Activated CD8-positive, alpha-beta T cell treated with anti-CD3 and anti-CD28 coated beads for 36 hours (primary cell): ENCODE data around the gene HSF4. TPM values are rescaled to one million over a fixed set of nuclear protein-coding genes. Genes with fewer than 3 reads are reported as not detected.

ENCODE experiments used
- ATAC-seq: fragments of 200-7000 bp; cut with Tn5 transposase; one replicate; pipeline ENCODE4 v1.10.0; 2021; ENCODE audit warnings: mild to moderate bottlenecking, moderate library complexity
- CTCF ChIA-PET: fragments of 350-600 bp; sonication (Branson Sonifier 250); formaldehyde crosslinking; loops from one replicate; lab custom pipeline; 2021; ENCODE audit warnings: antibody characterized with exemption; lab: Charles Lee
- POLR2A ChIA-PET: fragments of 350-600 bp; sonication (Branson Sonifier 250); formaldehyde crosslinking; loops from one replicate; lab custom pipeline; 2021; ENCODE audit warnings: antibody characterized with exemption; lab: Charles Lee
- DNase-seq: peaks from one replicate; pipeline ENCODE4 v3.0.0-alpha.2; 2020
- H3K27ac Mint-ChIP-seq: one replicate; pipeline ENCODE4 v1.8.0; 2021; ENCODE audit warnings: mild to moderate bottlenecking, mixed read lengths
- H3K27me3 Mint-ChIP-seq: one replicate; pipeline ENCODE4 v1.8.0; 2021; ENCODE audit warnings: mixed read lengths
- H3K36me3 Mint-ChIP-seq: one replicate; pipeline ENCODE4 v1.8.0; 2021; ENCODE audit warnings: low read depth, mixed read lengths
- H3K4me1 Mint-ChIP-seq: one replicate; pipeline ENCODE4 v1.8.0; 2021; ENCODE audit warnings: low read depth, mixed read lengths
- H3K4me3 Mint-ChIP-seq: one replicate; pipeline ENCODE4 v1.8.0; 2021; ENCODE audit warnings: mild to moderate bottlenecking, moderate library complexity, mixed read lengths
- H3K9me3 Mint-ChIP-seq: one replicate; pipeline ENCODE4 v1.8.0; 2021; ENCODE audit warnings: mixed read lengths
- CTCF ChIP-seq: fragments of 200-600 bp; IDR thresholded peaks from one replicate; pipeline ENCODE4 v1.8.0; 2022; ENCODE audit warnings: antibody characterized with exemption, mild to moderate bottlenecking
- intact Hi-C: fragments of 100-400 bp; cut with micrococcal nuclease; formaldehyde crosslinking; loops from one replicate; pipeline ENCODE4 v1.10.0; 2022
- total RNA-seq, 2 experiments: library from RNA; stranded (reverse); gene quantifications; one replicate each; pipeline ENCODE4 v1.2.3, GENCODE V29; 2021

Gene HSF4
- total RNA-seq, 2 experiments from 2014 or later: 56.0 to 73.3 TPM

GRCh38 chr16:67145746-67146145, 18.8 kb upstream of the HSF4 start:
- ChIA-PET POLR2A (no interaction called here), CTCF (interaction anchor here (1.0 kb wide), 1 partner anchor 10 kb away, joined by 7 read pairs; no protein-coding TSS in a partner anchor)
- Mint-ChIP-seq H3K36me3 (peaks cover 63% of the 10 kb centered on the region), H3K4me1 (peaks cover 2% of the 10 kb centered on the region), H3K9me3 (no peaks in the 10 kb centered on the region), H3K27me3 (no peaks in the 10 kb centered on the region), H3K4me3 (no peak overlapping the region), H3K27ac (no peak overlapping the region)
- DNase-seq: no peak
- no peak for TF ChIP-seq CTCF
- intact Hi-C loops: no loop called here
- no peak for ATAC-seq

- Mint-ChIP-seq H3K9me3 (no peaks in the 10 kb centered on the region), H3K27me3 (peaks cover 9% of the 10 kb centered on the region), H3K27ac (no peak overlapping the region), H3K36me3 (peaks cover 55% of the 10 kb centered on the region), H3K4me3 (no peak overlapping the region), H3K4me1 (peaks cover 7% of the 10 kb centered on the region)
- DNase-seq: no peak
- CTCF ChIA-PET: interaction anchor here (1.0 kb wide), 1 partner anchor 9 kb away, joined by 7 read pairs; no protein-coding TSS in a partner anchor
- intact Hi-C loops: no loop called here
- no peak for TF ChIP-seq CTCF
- no peak for ATAC-seq
- POLR2A ChIA-PET: interaction anchor here (1.2 kb wide), 1 partner anchor 63 kb away, joined by 3 read pairs; no protein-coding TSS in a partner anchor
Observed at GRCh38 chr16:67146523-67147357, 17.8 kb upstream of the HSF4 start.

GRCh38 chr16:67147437-67148140, 17.0 kb upstream of the HSF4 start:
- CTCF ChIA-PET: no interaction called here
- intact Hi-C loops: no loop called here

GRCh38 chr16:67148221-67148620, 16.3 kb upstream of the HSF4 start:
- H3K36me3 Mint-ChIP-seq: peaks cover 49% of the 10 kb centered on the region
- H3K4me1 Mint-ChIP-seq: peaks cover 12% of the 10 kb centered on the region
- TF ChIP-seq CTCF: no peak
- no peak overlapping the region for H3K4me3 Mint-ChIP-seq
- DNase-seq (no peak), ATAC-seq (no peak)
- H3K9me3 Mint-ChIP-seq: no peaks in the 10 kb centered on the region
- ChIA-PET CTCF (no interaction called here), POLR2A (interaction anchor here (1.2 kb wide), 1 partner anchor 65 kb away, joined by 3 read pairs; no protein-coding TSS in a partner anchor)
- H3K27ac Mint-ChIP-seq: no peak overlapping the region
- H3K27me3 Mint-ChIP-seq: peaks cover 19% of the 10 kb centered on the region
- intact Hi-C loops: no loop called here

More at GRCh38 chr16:67147437-67148140, 17.0 kb upstream of the HSF4 start:
- peaks cover 7% of the 10 kb centered on the region for H3K4me1 Mint-ChIP-seq
- peaks cover 51% of the 10 kb centered on the region for H3K36me3 Mint-ChIP-seq
- H3K27me3 Mint-ChIP-seq: peaks cover 12% of the 10 kb centered on the region
- ATAC-seq (no peak), DNase-seq (no peak)
- TF ChIP-seq CTCF: no peak
- no peak overlapping the region for H3K27ac Mint-ChIP-seq
- no peaks in the 10 kb centered on the region for H3K9me3 Mint-ChIP-seq
- H3K4me3 Mint-ChIP-seq: no peak overlapping the region
- POLR2A ChIA-PET: interaction anchor here (1.2 kb wide), 1 partner anchor 64 kb away, joined by 3 read pairs; no protein-coding TSS in a partner anchor
